PC-3 (cell line): ENCODE measurements around the gene CLEC4D. TPM values are rescaled to one million over a fixed set of nuclear protein-coding genes. Genes with fewer than 3 reads are reported as not detected.

Experiments used
- ATAC-seq: fragments of 200-7000 bp; cut with Tn5 transposase; 2 replicates; pipeline ENCODE4 v1.9.1; 2020; ENCODE audit warnings: mild to moderate bottlenecking, moderate library complexity
- BruUV-seq: library from RNA; stranded (reverse); fragments of 400-500 nt; replicated peaks from 2 replicates; lab custom pipeline; 2021; lab: Mats Ljungman, UMichigan
- CTCF ChIA-PET: fragments of 300-600 bp; sonication (Branson Sonifier 250); formaldehyde crosslinking; loops from one replicate; lab custom pipeline; 2022; ENCODE audit warnings: antibody characterized with exemption; lab: Charles Lee
- POLR2A ChIA-PET: fragments of 300-600 bp; sonication (Branson Sonifier 250); formaldehyde crosslinking; loops from one replicate; lab custom pipeline; 2022; ENCODE audit warnings: antibody characterized with exemption; ENCODE audit not compliant: unreplicated experiment; lab: Charles Lee
- DNase-seq: peaks from one replicate; pipeline ENCODE4 v3.0.0-alpha.2; 2015
- H2AFZ ChIP-seq: fragments of 300-600 bp; sonication (generic); 2 replicates; pipeline ENCODE4 v1.6.0; 2016; ENCODE audit warnings: antibody characterized with exemption, low read length
- H3F3A ChIP-seq: fragments of 300-600 bp; sonication (generic); one replicate; pipeline ENCODE4 v1.6.0; 2017; ENCODE audit warnings: antibody characterized with exemption, low read length, control low read depth, mild to moderate bottlenecking; ENCODE audit not compliant: unreplicated experiment
- H3K27ac ChIP-seq: fragments of 300-600 bp; sonication (generic); 2 replicates; pipeline ENCODE4 v1.5.1; 2016; ENCODE audit warnings: mild to moderate bottlenecking, low read length
- H3K27me3 ChIP-seq: fragments of 300-600 bp; sonication (generic); 2 replicates; pipeline ENCODE4 v1.6.1; 2016; ENCODE audit warnings: low read length, mixed read lengths
- H3K36me3 ChIP-seq: fragments of 300-600 bp; sonication (generic); 2 replicates; pipeline ENCODE4 v1.6.1; 2016; ENCODE audit warnings: low read depth, mixed run types, low read length, mixed read lengths
- H3K4me1 ChIP-seq: fragments of 300-600 bp; sonication (generic); 2 replicates; pipeline ENCODE4 v1.5.1; 2016; ENCODE audit warnings: low read length; ENCODE audit not compliant: insufficient read depth
- H3K4me2 ChIP-seq: fragments of 300-600 bp; sonication (generic); 2 replicates; pipeline ENCODE4 v1.6.0; 2016; ENCODE audit warnings: low read length
- H3K4me3 ChIP-seq: fragments of 300-600 bp; sonication (generic); 2 replicates; pipeline ENCODE4 v1.5.1; 2016; ENCODE audit warnings: mild to moderate bottlenecking, low read length, mixed read lengths
- H3K79me2 ChIP-seq: fragments of 300-600 bp; sonication (generic); 2 replicates; pipeline ENCODE4 v1.6.1; 2017; ENCODE audit warnings: low read length, mixed read lengths
- H3K9ac ChIP-seq: fragments of 300-600 bp; sonication (generic); 2 replicates; pipeline ENCODE4 v1.6.0; 2016; ENCODE audit warnings: mild to moderate bottlenecking, low read length
- H3K9me2 ChIP-seq: fragments of 300-600 bp; sonication (generic); replicated peaks from 2 replicates; pipeline ENCODE4 v1.6.1; 2016; ENCODE audit warnings: mixed run types, low read length, mixed read lengths
- H3K9me3 ChIP-seq: fragments of 300-600 bp; sonication (generic); 2 replicates; pipeline ENCODE4 v1.6.1; 2016; ENCODE audit warnings: low read length, mixed read lengths
- H4K20me1 ChIP-seq: fragments of 300-600 bp; sonication (generic); 2 replicates; pipeline ENCODE4 v1.6.1; 2016; ENCODE audit warnings: low read length, mixed read lengths
- CTCF ChIP-seq: fragments of 300-600 bp; sonication (generic); conservative IDR thresholded peaks from 2 replicates; pipeline ENCODE4 v1.5.1; 2017; ENCODE audit warnings: antibody characterized with exemption, low read depth, mild to moderate bottlenecking, low read length
- EZH2 ChIP-seq: fragments of 300-600 bp; sonication (generic); IDR thresholded peaks from one replicate; pipeline ENCODE4 v1.6.1; 2017; ENCODE audit warnings: antibody characterized with exemption, mild to moderate bottlenecking, low read length; ENCODE audit not compliant: unreplicated experiment
- EZH2phosphoT487 ChIP-seq: fragments of 300-600 bp; sonication (generic); IDR thresholded peaks from 2 replicates; pipeline ENCODE4 v1.6.1; 2018; ENCODE audit warnings: mild to moderate bottlenecking, antibody characterized with exemption, low read length, borderline replicate concordance
- intact Hi-C: fragments of 100-400 bp; cut with micrococcal nuclease; formaldehyde crosslinking; loops from 2 replicates; pipeline ENCODE4 v1.9.0; 2023
- total RNA-seq: library from RNA; depleted of rRNA; stranded (reverse); fragments of >200 nt; gene quantifications from 2 replicates; pipeline ENCODE4 v1.2.3, GENCODE V29; 2014

The CLEC4D gene
- total RNA-seq, 1 experiment from 2014 or later, result not detected

GRCh38 chr12:8553088-8553627 is 39.9 kb downstream of the CLEC4D start:
- H4K20me1 ChIP-seq, result no peaks in the 10 kb centered on the region
- H3K9ac ChIP-seq, result no peak overlapping the region
- DNase-seq, result no peak
- no peaks in the 10 kb centered on the region for H3K9me3 ChIP-seq
- H3K79me2 ChIP-seq, result no peaks in the 10 kb centered on the region
- H3K27ac ChIP-seq, result no peak overlapping the region
- H3K36me3 ChIP-seq, result no peaks in the 10 kb centered on the region
- H3K4me2 ChIP-seq, result no peak overlapping the region
- ChIA-PET CTCF (no interaction called here), POLR2A (no interaction called here)
- no peak overlapping the region for H3K4me3 ChIP-seq
- no peak for ATAC-seq
- no peak for TF ChIP-seq EZH2phosphoT487
- TF ChIP-seq EZH2, result no peak
- no peak for TF ChIP-seq CTCF
- H3F3A ChIP-seq, result no peaks in the 10 kb centered on the region
- intact Hi-C loops, result no loop called here
- no TSS peak for BruUV-seq
- H3K27me3 ChIP-seq, result peaks cover 10% of the 10 kb centered on the region; the same call in 1 of the 2 replicates
- H2AFZ ChIP-seq, result no peak overlapping the region
- H3K9me2 ChIP-seq, result no peaks in the 10 kb centered on the region
- no peaks in the 10 kb centered on the region for H3K4me1 ChIP-seq

- Histone ChIP-seq H3K4me2 (no peak overlapping the region), H3K27ac (no peak overlapping the region), H3K27me3 (peaks cover 8% of the 10 kb centered on the region; the same call in 1 of the 2 replicates), H3K9ac (no peak overlapping the region), H2AFZ (no peak overlapping the region), H3K9me2 (no peaks in the 10 kb centered on the region), H3K9me3 (no peaks in the 10 kb centered on the region), H3K36me3 (no peaks in the 10 kb centered on the region), H3K4me1 (no peaks in the 10 kb centered on the region), H3K4me3 (no peak overlapping the region), H3K79me2 (no peaks in the 10 kb centered on the region), H4K20me1 (no peaks in the 10 kb centered on the region), H3F3A (no peaks in the 10 kb centered on the region)
- DNase-seq (peak; percentile 41), ATAC-seq (no peak)
- ChIA-PET POLR2A (interaction anchor here (0.6 kb wide), 1 partner anchor 40 kb away, joined by 7 read pairs; no protein-coding TSS in a partner anchor), CTCF (no interaction called here)
- TF ChIP-seq CTCF (no peak), EZH2phosphoT487 (no peak), EZH2 (no peak)
- intact Hi-C loops, result no loop called here
- BruUV-seq, result no TSS peak
Measured at GRCh38 chr12:8554451-8555195, 41.3 kb downstream of the CLEC4D start.
